ENCODE results near the gene MMP25.

The MMP25 gene

DNA sequence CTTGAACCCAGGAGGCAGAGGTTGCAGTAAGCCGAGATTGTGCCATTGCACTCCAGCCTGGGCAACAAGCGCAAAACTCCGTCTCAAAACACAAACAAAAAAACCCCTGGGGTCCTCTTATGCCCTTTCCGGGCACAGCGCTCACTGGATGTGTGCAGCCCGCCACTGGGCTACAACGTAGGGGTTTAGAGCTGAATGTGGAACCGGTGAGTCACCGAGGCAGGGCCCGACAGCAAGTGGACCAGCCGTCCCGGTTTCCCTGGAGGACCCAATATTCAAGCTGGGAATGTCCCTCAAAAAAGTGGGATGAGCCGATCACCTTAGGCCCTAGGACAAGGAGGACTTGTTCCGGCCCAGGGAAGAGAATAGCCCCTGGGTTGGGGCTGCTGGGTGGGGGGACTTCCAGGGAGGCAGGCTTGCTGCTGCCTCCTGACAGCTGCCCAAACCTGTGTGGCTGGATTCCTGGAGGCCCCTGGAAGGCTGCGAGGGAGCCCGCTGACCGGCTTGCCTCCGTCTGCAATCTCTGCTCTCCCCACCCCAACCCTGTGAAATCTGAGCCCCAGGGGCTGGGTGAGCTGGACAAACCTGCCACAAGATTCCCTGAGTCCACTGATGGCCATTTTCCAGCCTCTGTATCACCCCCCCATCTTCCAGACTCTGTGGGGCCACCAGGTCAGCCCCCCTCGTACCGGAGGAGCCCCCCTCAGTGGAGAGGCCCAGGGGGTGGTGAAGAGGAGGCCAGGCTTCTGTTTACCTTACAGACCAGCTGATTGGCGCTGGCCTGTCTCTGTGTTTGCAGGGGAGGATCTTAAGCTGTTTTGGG is 36.6 kb upstream of the MMP25 start:
- Histone ChIP-seq H3K4me3 (ENCODE audit: low read length) (no peak overlapping the region), H3K36me3 (ENCODE audit: control insufficient read depth, low read length) (no peaks in the 10 kb centered on the region), H4K20me1 (ENCODE audit: control insufficient read depth, insufficient read depth, low read depth, low read length) (no peaks in the 10 kb centered on the region), H3K9me3 (ENCODE audit: control insufficient read depth, insufficient read depth, low read length) (no peaks in the 10 kb centered on the region), H3K79me2 (ENCODE audit: control insufficient read depth, low read length) (no peaks in the 10 kb centered on the region), H3K27ac (ENCODE audit: low read depth, low read length) (no peak overlapping the region), H3K9me2 (replicated peaks; ENCODE audit: control insufficient read depth, low read length) (no peaks in the 10 kb centered on the region), H3F3A (ENCODE audit: control insufficient read depth, insufficient read depth) (no peaks in the 10 kb centered on the region), H3K4me1 (ENCODE audit: control insufficient read depth, low read length) (peaks cover 20% of the 10 kb centered on the region), H3K27me3 (ENCODE audit: control insufficient read depth, low read length) (peaks cover 47% of the 10 kb centered on the region), H3K4me2 (ENCODE audit: low read length) (no peak overlapping the region)
- TF ChIP-seq, protein P1, sequence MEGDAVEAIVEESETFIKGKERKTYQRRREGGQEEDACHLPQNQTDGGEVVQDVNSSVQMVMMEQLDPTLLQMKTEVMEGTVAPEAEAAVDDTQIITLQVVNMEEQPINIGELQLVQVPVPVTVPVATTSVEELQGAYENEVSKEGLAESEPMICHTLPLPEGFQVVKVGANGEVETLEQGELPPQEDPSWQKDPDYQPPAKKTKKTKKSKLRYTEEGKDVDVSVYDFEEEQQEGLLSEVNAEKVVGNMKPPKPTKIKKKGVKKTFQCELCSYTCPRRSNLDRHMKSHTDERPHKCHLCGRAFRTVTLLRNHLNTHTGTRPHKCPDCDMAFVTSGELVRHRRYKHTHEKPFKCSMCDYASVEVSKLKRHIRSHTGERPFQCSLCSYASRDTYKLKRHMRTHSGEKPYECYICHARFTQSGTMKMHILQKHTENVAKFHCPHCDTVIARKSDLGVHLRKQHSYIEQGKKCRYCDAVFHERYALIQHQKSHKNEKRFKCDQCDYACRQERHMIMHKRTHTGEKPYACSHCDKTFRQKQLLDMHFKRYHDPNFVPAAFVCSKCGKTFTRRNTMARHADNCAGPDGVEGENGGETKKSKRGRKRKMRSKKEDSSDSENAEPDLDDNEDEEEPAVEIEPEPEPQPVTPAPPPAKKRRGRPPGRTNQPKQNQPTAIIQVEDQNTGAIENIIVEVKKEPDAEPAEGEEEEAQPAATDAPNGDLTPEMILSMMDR (IDR thresholded peaks at IDR 0.05; ENCODE audit: low read depth, low read length, poor library complexity, severe bottlenecking) = no peak
- no peak for TF ChIP-seq EZH2phosphoT487 (IDR thresholded peaks at IDR 0.05; ENCODE audit: borderline replicate concordance, low read length)

- H3K27me3 ChIP-seq (ENCODE audit: control insufficient read depth, low read length) = peaks cover 43% of the 10 kb centered on the region
- H3K27ac ChIP-seq (ENCODE audit: low read depth, low read length) = no peak overlapping the region
These were observed 35.9 kb upstream of the MMP25 start for GRCh38 chr16:3010510-3010909.

GRCh38 chr16:3012246-3012645 is 34.1 kb upstream of the MMP25 start:
- no peaks in the 10 kb centered on the region for H4K20me1 ChIP-seq (ENCODE audit: control insufficient read depth, insufficient read depth, low read depth, low read length)
- no peak overlapping the region for H3K4me3 ChIP-seq (ENCODE audit: low read length)
- H3F3A ChIP-seq (ENCODE audit: control insufficient read depth, insufficient read depth) = no peaks in the 10 kb centered on the region
- TF ChIP-seq, protein P1 (IDR thresholded peaks at IDR 0.05; ENCODE audit: low read depth, low read length, poor library complexity, severe bottlenecking) = no peak
- no peak for TF ChIP-seq EZH2phosphoT487 (IDR thresholded peaks at IDR 0.05; ENCODE audit: borderline replicate concordance, low read length)
- H3K36me3 ChIP-seq (ENCODE audit: control insufficient read depth, low read length) = no peaks in the 10 kb centered on the region
- no peaks in the 10 kb centered on the region for H3K9me3 ChIP-seq (ENCODE audit: control insufficient read depth, insufficient read depth, low read length)
- H3K27me3 ChIP-seq (ENCODE audit: control insufficient read depth, low read length) = peaks cover 34% of the 10 kb centered on the region
- no peaks in the 10 kb centered on the region for H3K9me2 ChIP-seq (replicated peaks; ENCODE audit: control insufficient read depth, low read length)
- no peak overlapping the region for H3K4me2 ChIP-seq (ENCODE audit: low read length)
- H3K4me1 ChIP-seq (ENCODE audit: control insufficient read depth, low read length) = peaks cover 14% of the 10 kb centered on the region
- no peak overlapping the region for H3K27ac ChIP-seq (ENCODE audit: low read depth, low read length)
- no peaks in the 10 kb centered on the region for H3K79me2 ChIP-seq (ENCODE audit: control insufficient read depth, low read length)

More at GRCh38 chr16:3010510-3010909, 35.9 kb upstream of the MMP25 start:
- Histone ChIP-seq H3K4me1 (ENCODE audit: control insufficient read depth, low read length) (peaks cover 17% of the 10 kb centered on the region), H3F3A (ENCODE audit: control insufficient read depth, insufficient read depth) (no peaks in the 10 kb centered on the region), H4K20me1 (ENCODE audit: control insufficient read depth, insufficient read depth, low read depth, low read length) (no peaks in the 10 kb centered on the region), H3K36me3 (ENCODE audit: control insufficient read depth, low read length) (no peaks in the 10 kb centered on the region), H3K9me2 (replicated peaks; ENCODE audit: control insufficient read depth, low read length) (no peaks in the 10 kb centered on the region), H3K9me3 (ENCODE audit: control insufficient read depth, insufficient read depth, low read length) (no peaks in the 10 kb centered on the region), H3K4me3 (ENCODE audit: low read length) (no peak overlapping the region), H3K4me2 (ENCODE audit: low read length) (no peak overlapping the region), H3K79me2 (ENCODE audit: control insufficient read depth, low read length) (no peaks in the 10 kb centered on the region)
- TF ChIP-seq, protein P1 (IDR thresholded peaks at IDR 0.05; ENCODE audit: low read depth, low read length, poor library complexity, severe bottlenecking) = no peak
- no peak for TF ChIP-seq EZH2phosphoT487 (IDR thresholded peaks at IDR 0.05; ENCODE audit: borderline replicate concordance, low read length)

Data from DOHH2 (cell line).